Activated CD4-positive, alpha-beta T cell treated with anti-CD3 and anti-CD28 coated beads, Interleukin-2, amount 50 U/mL, for 16 hours (primary cell): Measurements from ENCODE around the gene PDE4D.

ENCODE experiments used
- DNase-seq: peaks from one replicate; pipeline ENCODE4 v3.0.0-alpha.2; 2020

Gene PDE4D

GRCh38 chr5:59125011-59125961 is 768.2 kb downstream of the PDE4D start:
- DNase-seq: peak; percentile 73

- DNase-seq: peak; percentile 64
Measured at GRCh38 chr5:59123595-59124561, 769.6 kb downstream of the PDE4D start.

GRCh38 chr5:59119480-59119879 is 774.0 kb downstream of the PDE4D start:
- DNase-seq: no peak

- DNase-seq: no peak
Measured at GRCh38 chr5:59117320-59117719, 776.2 kb downstream of the PDE4D start.

- no peak for DNase-seq
Measured at GRCh38 chr5:59116231-59116865, 777.2 kb downstream of the PDE4D start.

GRCh38 chr5:59115345-59115744 is 778.2 kb downstream of the PDE4D start:
- DNase-seq: no peak

GRCh38 chr5:59109383-59109782 is 784.1 kb downstream of the PDE4D start:
- DNase-seq: no peak

GRCh38 chr5:59107692-59108091 is 785.8 kb downstream of the PDE4D start:
- no peak for DNase-seq

- DNase-seq: no peak
Measured at GRCh38 chr5:59104400-59105127, 789.0 kb downstream of the PDE4D start.

- no peak for DNase-seq
Measured at GRCh38 chr5:59103303-59103702, 790.2 kb downstream of the PDE4D start.

GRCh38 chr5:59102437-59102836 is 791.1 kb downstream of the PDE4D start:
- DNase-seq: no peak

GRCh38 chr5:59100875-59101274 is 792.7 kb downstream of the PDE4D start:
- DNase-seq: no peak

- DNase-seq: no peak
Measured at GRCh38 chr5:59099995-59100345, 793.6 kb downstream of the PDE4D start.

GRCh38 chr5:59099270-59099994 is 794.1 kb downstream of the PDE4D start:
- peak; percentile 90 for DNase-seq

- DNase-seq: peak; percentile 2
Measured at GRCh38 chr5:59098743-59099142, 794.8 kb downstream of the PDE4D start.

GRCh38 chr5:59097712-59098111 is 795.8 kb downstream of the PDE4D start:
- DNase-seq: no peak

GRCh38 chr5:59097116-59097515 is 796.4 kb downstream of the PDE4D start:
- DNase-seq: no peak

- DNase-seq: no peak
Measured at GRCh38 chr5:59095480-59095879, 798.0 kb downstream of the PDE4D start.

- no peak for DNase-seq
Measured at GRCh38 chr5:59094864-59095263, 798.7 kb downstream of the PDE4D start.

- DNase-seq: no peak
Measured at GRCh38 chr5:59093329-59093728, 800.2 kb downstream of the PDE4D start.

- no peak for DNase-seq
Measured at GRCh38 chr5:59092758-59093157, 800.8 kb downstream of the PDE4D start.

- DNase-seq: no peak
Measured at GRCh38 chr5:59091965-59092364, 801.6 kb downstream of the PDE4D start.
